ENCODE data around the gene P2RX1. TPM values are rescaled to one million over a fixed set of nuclear protein-coding genes. Genes with fewer than 3 reads are reported as not detected.

Gene P2RX1
- total RNA-seq, 1 donor from 2014 or later: 0.16 TPM

DNA sequence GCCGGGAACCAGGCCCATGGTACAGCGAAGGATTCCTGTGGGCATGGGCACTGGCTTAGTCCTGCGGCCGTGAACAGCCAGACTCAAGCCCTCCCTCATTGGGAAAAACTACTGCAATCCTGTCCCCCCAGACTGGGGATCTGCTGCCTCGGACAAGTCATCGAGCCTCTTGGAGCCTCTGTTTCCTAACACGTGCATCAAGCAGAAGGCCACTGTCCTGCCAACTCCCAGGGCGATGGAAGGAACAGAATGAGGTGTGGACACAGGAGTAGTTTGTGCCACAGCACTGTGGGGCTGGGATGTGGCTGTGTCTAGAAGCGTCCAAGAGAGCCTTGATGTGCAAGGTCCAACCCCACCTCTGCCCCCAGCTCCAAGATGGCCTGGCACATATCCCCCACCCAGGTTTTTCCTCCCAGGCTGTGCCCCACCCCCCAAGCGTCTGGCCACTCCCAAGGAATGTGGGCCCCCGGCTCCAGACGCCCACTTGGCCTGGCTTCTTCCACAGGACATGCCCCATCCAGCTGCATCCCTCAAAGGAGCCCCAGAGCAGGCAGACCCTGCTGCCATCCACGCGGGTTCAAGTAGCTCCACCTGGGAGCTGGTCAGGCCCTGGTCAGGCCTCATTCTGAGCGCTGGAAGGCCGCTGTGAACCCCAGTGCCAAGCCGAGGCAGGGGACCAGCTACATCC is 26.8 kb downstream of the P2RX1 start:
- Mint-ChIP-seq H3K9me3 (no peaks in the 10 kb centered on the region), H3K4me3 (no peak overlapping the region), H3K27me3 (ENCODE audit: low read depth) (peaks cover 22% of the 10 kb centered on the region), H3K27ac (no peak overlapping the region), H3K4me1 (peaks cover 38% of the 10 kb centered on the region), H3K36me3 (no peaks in the 10 kb centered on the region)
- DNase-seq (ENCODE audit: low spot score in 2 of 2, unreplicated experiment in 2 of 2): no peak
- TF ChIP-seq, protein P1, sequence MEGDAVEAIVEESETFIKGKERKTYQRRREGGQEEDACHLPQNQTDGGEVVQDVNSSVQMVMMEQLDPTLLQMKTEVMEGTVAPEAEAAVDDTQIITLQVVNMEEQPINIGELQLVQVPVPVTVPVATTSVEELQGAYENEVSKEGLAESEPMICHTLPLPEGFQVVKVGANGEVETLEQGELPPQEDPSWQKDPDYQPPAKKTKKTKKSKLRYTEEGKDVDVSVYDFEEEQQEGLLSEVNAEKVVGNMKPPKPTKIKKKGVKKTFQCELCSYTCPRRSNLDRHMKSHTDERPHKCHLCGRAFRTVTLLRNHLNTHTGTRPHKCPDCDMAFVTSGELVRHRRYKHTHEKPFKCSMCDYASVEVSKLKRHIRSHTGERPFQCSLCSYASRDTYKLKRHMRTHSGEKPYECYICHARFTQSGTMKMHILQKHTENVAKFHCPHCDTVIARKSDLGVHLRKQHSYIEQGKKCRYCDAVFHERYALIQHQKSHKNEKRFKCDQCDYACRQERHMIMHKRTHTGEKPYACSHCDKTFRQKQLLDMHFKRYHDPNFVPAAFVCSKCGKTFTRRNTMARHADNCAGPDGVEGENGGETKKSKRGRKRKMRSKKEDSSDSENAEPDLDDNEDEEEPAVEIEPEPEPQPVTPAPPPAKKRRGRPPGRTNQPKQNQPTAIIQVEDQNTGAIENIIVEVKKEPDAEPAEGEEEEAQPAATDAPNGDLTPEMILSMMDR (IDR thresholded peaks at IDR 0.05; ENCODE audit: unreplicated experiment): no peak

DNA sequence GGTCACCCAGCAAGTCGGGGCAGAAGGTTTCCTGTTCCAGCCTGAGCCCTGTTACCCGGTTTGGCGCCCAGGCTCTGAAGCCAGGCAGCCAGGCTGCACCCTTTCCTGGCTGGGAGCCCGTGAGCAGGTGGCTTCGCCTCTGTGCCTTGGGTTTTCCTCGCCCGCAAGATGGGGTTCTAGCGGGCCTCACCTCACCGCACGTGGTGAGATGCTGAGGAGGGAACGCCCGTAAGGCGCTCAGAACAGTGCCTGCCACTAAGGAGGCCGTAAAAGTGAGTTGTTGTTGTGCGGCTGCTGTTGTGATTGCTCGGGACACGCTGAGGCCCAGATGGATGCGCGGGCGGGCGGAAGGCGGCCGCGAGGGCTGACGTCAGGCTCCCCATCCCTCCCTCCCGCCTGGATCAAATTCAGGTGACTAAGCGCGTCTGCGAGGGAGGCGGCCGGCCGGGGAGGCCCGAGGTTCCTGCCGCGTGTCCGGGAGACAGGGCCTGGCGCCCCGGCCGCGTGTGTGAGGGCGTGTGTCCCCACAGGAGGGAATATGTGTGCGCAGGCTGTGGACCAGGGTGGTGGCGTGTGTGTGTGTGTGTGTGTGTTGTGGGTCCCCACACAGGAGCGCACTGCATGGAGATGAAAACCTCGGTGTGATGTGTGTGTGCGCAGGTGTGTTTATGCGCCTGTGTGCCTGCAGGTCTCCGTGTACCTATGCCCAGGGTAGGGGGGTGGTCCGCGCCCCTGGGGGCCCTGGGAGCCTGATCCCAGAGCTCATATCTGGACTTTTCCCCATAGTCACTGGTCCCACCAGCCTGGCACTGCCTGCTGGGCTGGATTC is 27.7 kb downstream of the P2RX1 start:
- no peak overlapping the region for H3K27ac Mint-ChIP-seq
- peaks cover 22% of the 10 kb centered on the region for H3K27me3 Mint-ChIP-seq (ENCODE audit: low read depth)
- H3K4me3 Mint-ChIP-seq: no peak overlapping the region

DNA sequence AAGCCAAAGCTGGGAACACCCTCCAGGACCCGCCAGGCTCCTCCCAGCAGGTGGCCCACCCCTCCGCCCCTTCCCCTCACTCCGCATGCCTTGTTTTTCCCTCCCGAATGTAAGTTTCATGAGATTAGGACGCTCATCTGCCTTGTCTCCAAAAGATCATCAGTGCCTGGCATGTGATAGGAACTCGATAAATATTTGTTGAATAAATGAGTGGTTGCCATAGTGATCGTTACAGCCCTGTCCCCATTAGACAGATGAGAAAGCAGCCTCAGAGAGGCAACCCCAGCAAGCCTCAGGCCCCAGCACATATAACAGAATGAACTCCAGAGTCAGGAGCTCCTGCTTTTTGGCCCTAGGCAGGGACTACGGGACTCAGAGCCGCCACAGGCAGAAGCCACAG is 28.5 kb downstream of the P2RX1 start:
- TF ChIP-seq, protein P1 (IDR thresholded peaks at IDR 0.05; ENCODE audit: unreplicated experiment): no peak
- DNase-seq (ENCODE audit: low spot score in 2 of 2, unreplicated experiment in 2 of 2): no peak
- Mint-ChIP-seq H3K9me3 (no peaks in the 10 kb centered on the region), H3K36me3 (no peaks in the 10 kb centered on the region), H3K27me3 (ENCODE audit: low read depth) (peaks cover 22% of the 10 kb centered on the region), H3K27ac (no peak overlapping the region), H3K4me3 (no peak overlapping the region), H3K4me1 (peaks cover 31% of the 10 kb centered on the region)

More for the DNA sequence above, 27.7 kb downstream of the P2RX1 start:
- H3K4me1 Mint-ChIP-seq: peaks cover 34% of the 10 kb centered on the region
- no peaks in the 10 kb centered on the region for H3K36me3 Mint-ChIP-seq
- TF ChIP-seq, protein P1 (IDR thresholded peaks at IDR 0.05; ENCODE audit: unreplicated experiment): no peak
- no peaks in the 10 kb centered on the region for H3K9me3 Mint-ChIP-seq
- DNase-seq (ENCODE audit: low spot score in 2 of 2, unreplicated experiment in 2 of 2): peak in 1 of 2 experiments; percentile 55

DNA sequence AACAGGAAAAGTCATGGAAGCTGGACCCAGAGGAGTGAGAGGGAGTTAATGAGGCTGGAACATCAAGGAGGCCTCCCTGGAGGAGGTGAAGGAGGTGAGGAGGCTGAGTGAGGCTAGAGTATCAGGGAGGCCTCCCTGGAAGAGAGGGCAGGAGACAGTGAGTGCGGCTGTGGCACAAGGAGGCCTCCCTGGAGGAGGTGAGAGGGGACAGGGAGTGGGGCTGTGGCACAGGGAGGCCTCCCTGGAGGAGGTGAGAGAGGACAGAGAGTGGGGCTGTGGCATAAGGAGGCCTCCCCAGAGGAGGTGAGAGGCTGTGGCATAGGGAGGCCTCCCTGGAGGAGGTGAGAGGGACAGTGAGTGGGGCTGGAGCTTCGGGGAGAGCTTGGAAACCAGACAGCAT is 28.9 kb downstream of the P2RX1 start:
- H3K27me3 Mint-ChIP-seq (ENCODE audit: low read depth): peaks cover 22% of the 10 kb centered on the region
- H3K4me3 Mint-ChIP-seq: no peak overlapping the region

DNA sequence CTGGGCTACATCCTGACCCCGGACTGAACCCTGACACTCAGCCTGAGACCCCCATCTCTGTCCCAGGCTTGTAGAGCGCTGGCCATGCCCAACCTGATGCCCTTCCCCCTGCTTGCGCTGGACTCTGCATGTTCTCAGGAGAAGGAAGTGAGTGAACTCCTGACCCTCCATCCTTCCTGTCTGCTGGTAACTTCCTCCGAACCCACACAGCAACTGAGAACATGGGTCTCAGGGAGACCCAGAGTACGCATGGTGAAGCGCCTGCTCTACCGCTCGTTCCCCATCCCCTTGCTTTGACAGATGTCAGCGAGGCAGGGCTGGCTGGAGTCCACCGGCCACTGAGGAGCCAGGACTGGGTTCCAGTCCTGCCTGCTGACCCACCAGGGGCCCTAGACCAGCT is 29.5 kb downstream of the P2RX1 start:
- no peak overlapping the region for H3K4me3 Mint-ChIP-seq
- TF ChIP-seq, protein P1 (IDR thresholded peaks at IDR 0.05; ENCODE audit: unreplicated experiment): no peak
- peaks cover 28% of the 10 kb centered on the region for H3K4me1 Mint-ChIP-seq
- peak overlapping the region; percentile 43 for H3K27ac Mint-ChIP-seq
- no peak for DNase-seq (ENCODE audit: low spot score in 2 of 2, unreplicated experiment in 2 of 2)
- no peaks in the 10 kb centered on the region for H3K9me3 Mint-ChIP-seq
- no peaks in the 10 kb centered on the region for H3K36me3 Mint-ChIP-seq
- H3K27me3 Mint-ChIP-seq (ENCODE audit: low read depth): peaks cover 18% of the 10 kb centered on the region

More for the DNA sequence above, 28.9 kb downstream of the P2RX1 start:
- Mint-ChIP-seq H3K27ac (peak overlapping the region; percentile 43), H3K36me3 (no peaks in the 10 kb centered on the region), H3K9me3 (no peaks in the 10 kb centered on the region), H3K4me1 (peaks cover 31% of the 10 kb centered on the region)
- DNase-seq (ENCODE audit: low spot score in 2 of 2, unreplicated experiment in 2 of 2): no peak
- TF ChIP-seq, protein P1 (IDR thresholded peaks at IDR 0.05; ENCODE audit: unreplicated experiment): no peak

Data from mesothelial cell of epicardium (in vitro differentiated cells).